ENCODE data around the gene NCOA3.

NCOA3 gene

GRCh38 chr20:47686545-47686944 lies 184.9 kb downstream of the NCOA3 start:
- H3K4me3 ChIP-seq (IDR thresholded peaks at IDR 0.05; ENCODE audit: insufficient read depth, low read depth, low read length), result no peak overlapping the region
- no peak for TF ChIP-seq CTCF (conservative IDR thresholded peaks at IDR 0.05; ENCODE audit: low read depth, low read length)
- H3K36me3 ChIP-seq (ENCODE audit: insufficient read depth), result no peaks in the 10 kb centered on the region
- H3K27me3 ChIP-seq (ENCODE audit: insufficient read depth, low read depth), result peaks cover 68% of the 10 kb centered on the region
- no peak overlapping the region for H2AFZ ChIP-seq (ENCODE audit: low read depth)
- H3K4me1 ChIP-seq (ENCODE audit: low read depth, poor library complexity, severe bottlenecking), result no peaks in the 10 kb centered on the region
- no peak overlapping the region for H3K4me2 ChIP-seq
- H4K20me1 ChIP-seq (ENCODE audit: insufficient read depth), result no peaks in the 10 kb centered on the region
- no peak overlapping the region for H3K9ac ChIP-seq
- no peaks in the 10 kb centered on the region for H3K79me2 ChIP-seq (ENCODE audit: insufficient read depth, low read depth)
- no peak overlapping the region for H3K27ac ChIP-seq

GRCh38 chr20:47687095-47687987 lies 185.7 kb downstream of the NCOA3 start:
- TF ChIP-seq CTCF (conservative IDR thresholded peaks at IDR 0.05; ENCODE audit: low read depth, low read length), result no peak
- H3K4me2 ChIP-seq, result no peak overlapping the region
- H3K9ac ChIP-seq, result no peak overlapping the region
- H3K27ac ChIP-seq, result no peak overlapping the region
- H4K20me1 ChIP-seq (ENCODE audit: insufficient read depth), result no peaks in the 10 kb centered on the region
- H3K36me3 ChIP-seq (ENCODE audit: insufficient read depth), result no peaks in the 10 kb centered on the region
- no peaks in the 10 kb centered on the region for H3K79me2 ChIP-seq (ENCODE audit: insufficient read depth, low read depth)
- H3K4me1 ChIP-seq (ENCODE audit: low read depth, poor library complexity, severe bottlenecking), result no peaks in the 10 kb centered on the region
- H3K27me3 ChIP-seq (ENCODE audit: insufficient read depth, low read depth), result peaks cover 62% of the 10 kb centered on the region
- no peak overlapping the region for H3K4me3 ChIP-seq (IDR thresholded peaks at IDR 0.05; ENCODE audit: insufficient read depth, low read depth, low read length)
- no peak overlapping the region for H2AFZ ChIP-seq (ENCODE audit: low read depth)

- Histone ChIP-seq H3K4me2 (no peak overlapping the region), H3K27ac (no peak overlapping the region), H2AFZ (ENCODE audit: low read depth) (no peak overlapping the region), H3K27me3 (ENCODE audit: insufficient read depth, low read depth) (peaks cover 62% of the 10 kb centered on the region; the same call in 1 of the 2 replicates), H3K4me3 (IDR thresholded peaks at IDR 0.05; ENCODE audit: insufficient read depth, low read depth, low read length) (no peak overlapping the region), H3K9ac (no peak overlapping the region), H4K20me1 (ENCODE audit: insufficient read depth) (no peaks in the 10 kb centered on the region), H3K36me3 (ENCODE audit: insufficient read depth) (no peaks in the 10 kb centered on the region), H3K79me2 (ENCODE audit: insufficient read depth, low read depth) (no peaks in the 10 kb centered on the region), H3K4me1 (ENCODE audit: low read depth, poor library complexity, severe bottlenecking) (no peaks in the 10 kb centered on the region)
- no peak for TF ChIP-seq CTCF (conservative IDR thresholded peaks at IDR 0.05; ENCODE audit: low read depth, low read length)
Measured at GRCh38 chr20:47688385-47689381, 187.0 kb downstream of the NCOA3 start.

GRCh38 chr20:47689731-47690130 lies 188.0 kb downstream of the NCOA3 start:
- H2AFZ ChIP-seq (ENCODE audit: low read depth), result no peak overlapping the region
- H3K4me1 ChIP-seq (ENCODE audit: low read depth, poor library complexity, severe bottlenecking), result no peaks in the 10 kb centered on the region
- no peak overlapping the region for H3K27ac ChIP-seq
- H3K36me3 ChIP-seq (ENCODE audit: insufficient read depth), result no peaks in the 10 kb centered on the region
- H3K79me2 ChIP-seq (ENCODE audit: insufficient read depth, low read depth), result no peaks in the 10 kb centered on the region
- no peak overlapping the region for H3K9ac ChIP-seq
- peaks cover 59% of the 10 kb centered on the region; the same call in 1 of the 2 replicates for H3K27me3 ChIP-seq (ENCODE audit: insufficient read depth, low read depth)
- no peaks in the 10 kb centered on the region for H4K20me1 ChIP-seq (ENCODE audit: insufficient read depth)
- H3K4me3 ChIP-seq (IDR thresholded peaks at IDR 0.05; ENCODE audit: insufficient read depth, low read depth, low read length), result no peak overlapping the region
- TF ChIP-seq CTCF (conservative IDR thresholded peaks at IDR 0.05; ENCODE audit: low read depth, low read length), result no peak
- H3K4me2 ChIP-seq, result no peak overlapping the region
